A673 (cell line): ENCODE data around the gene PRKAG2. TPM values are rescaled to one million over a fixed set of nuclear protein-coding genes. Genes with fewer than 3 reads are reported as not detected.

ENCODE experiments used
- BruUV-seq: library from RNA; stranded (reverse); fragments of 400-500 nt; replicated peaks from 2 replicates; lab custom pipeline; 2021; lab: Mats Ljungman, UMichigan
- CTCF ChIA-PET: fragments of 300-600 bp; sonication (Branson Sonifier 250); formaldehyde crosslinking; loops from one replicate; lab custom pipeline; 2022; ENCODE audit warnings: antibody characterized with exemption; lab: Charles Lee
- POLR2A ChIA-PET: fragments of 300-600 bp; sonication (Branson Sonifier 250); formaldehyde crosslinking; loops from one replicate; lab custom pipeline; 2022; ENCODE audit warnings: antibody characterized with exemption; ENCODE audit not compliant: low non-redundant PET; lab: Charles Lee
- DNase-seq: peaks from one replicate; pipeline ENCODE4 v3.0.0-alpha.2; 2015; ENCODE audit warnings: low spot score
- H3K27ac ChIP-seq: fragments of 200-600 bp; sonication (generic); 2 replicates; pipeline ENCODE4 v1.5.1; 2016; ENCODE audit warnings: mixed run types, low read depth, mild to moderate bottlenecking, mixed read lengths, antibody characterized with exemption, low read length; ENCODE audit not compliant: poor library complexity, severe bottlenecking
- H3K27me3 ChIP-seq: fragments of 200-600 bp; sonication (generic); replicated peaks from 2 replicates; pipeline ENCODE4 v1.6.1; 2017; ENCODE audit warnings: mixed run types, low read depth, mild to moderate bottlenecking, mixed read lengths, antibody characterized with exemption, low read length; ENCODE audit not compliant: insufficient read depth, poor library complexity
- H3K36me3 ChIP-seq: fragments of 200-600 bp; sonication (generic); 2 replicates; pipeline ENCODE4 v1.6.1; 2016; ENCODE audit warnings: mixed run types, mild to moderate bottlenecking, mixed read lengths, antibody characterized with exemption, low read length; ENCODE audit not compliant: insufficient read depth, poor library complexity, severe bottlenecking
- H3K4me1 ChIP-seq: fragments of 200-600 bp; sonication (generic); 2 replicates; pipeline ENCODE4 v1.6.1; 2017; ENCODE audit warnings: mixed run types, mild to moderate bottlenecking, mixed read lengths, antibody characterized with exemption, low read length; ENCODE audit not compliant: insufficient read depth, poor library complexity, severe bottlenecking
- H3K4me3 ChIP-seq: fragments of 200-600 bp; sonication (generic); 2 replicates; pipeline ENCODE4 v1.5.1; 2016; ENCODE audit warnings: low read depth, mixed run types, mild to moderate bottlenecking, mixed read lengths, low read length; ENCODE audit not compliant: poor library complexity, severe bottlenecking
- H3K9me3 ChIP-seq: fragments of 200-600 bp; sonication (generic); 2 replicates; pipeline ENCODE4 v1.6.1; 2016; ENCODE audit warnings: mixed run types, low read depth, mild to moderate bottlenecking, mixed read lengths, antibody characterized with exemption, low read length; ENCODE audit not compliant: poor library complexity, severe bottlenecking
- EZH2 ChIP-seq: fragments of 200-600 bp; sonication (generic); IDR thresholded peaks from 2 replicates; pipeline ENCODE4 v1.6.1; 2017; ENCODE audit warnings: borderline replicate concordance, low read depth, mild to moderate bottlenecking, mixed read lengths, antibody characterized with exemption, low read length; ENCODE audit not compliant: poor library complexity, severe bottlenecking
- intact Hi-C: fragments of 100-400 bp; cut with micrococcal nuclease; formaldehyde crosslinking; loops from one replicate; pipeline ENCODE4 v1.10.0; 2022; ENCODE audit not compliant: unreplicated experiment
- total RNA-seq: library from RNA; stranded (reverse); gene quantifications from 2 replicates; pipeline ENCODE4 v1.2.3, GENCODE V29; 2021
- TF ChIP-seq, protein P1 (sequence below): fragments of 300-800, 200-600 bp; sonication (generic); conservative IDR thresholded peaks from 2 replicates; pipeline ENCODE4 v1.5.1; 2017; ENCODE audit warnings: low read depth, mild to moderate bottlenecking, antibody characterized with exemption, low read length, moderate library complexity, mixed read lengths

The PRKAG2 gene
- total RNA-seq, 1 experiment from 2014 or later: 11.6 TPM

DNA sequence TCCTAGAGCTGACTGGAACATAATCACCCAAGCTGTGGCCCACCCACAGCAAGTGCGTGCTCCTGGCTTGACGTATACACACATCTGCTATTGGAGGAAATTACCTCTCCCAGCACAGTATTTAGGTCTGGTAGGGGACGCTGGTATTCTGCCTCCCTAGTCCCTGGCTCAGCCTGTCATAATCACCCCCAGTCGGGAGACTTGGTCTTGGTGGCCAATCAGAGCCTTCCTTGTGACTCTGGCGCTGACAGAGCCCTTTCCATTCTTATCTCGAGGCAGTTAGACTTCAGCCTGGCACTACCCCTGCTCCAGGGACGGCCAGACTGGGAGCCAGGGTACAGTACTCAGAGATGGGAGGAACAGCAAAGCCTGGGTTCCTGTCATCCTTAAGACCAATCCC lies 14.3 kb upstream of the PRKAG2 start:
- ChIA-PET CTCF (no interaction called here), POLR2A (no interaction called here)
- Histone ChIP-seq H3K27ac (no peak overlapping the region), H3K4me3 (no peak overlapping the region), H3K4me1 (no peaks in the 10 kb centered on the region), H3K36me3 (no peaks in the 10 kb centered on the region), H3K9me3 (no peaks in the 10 kb centered on the region), H3K27me3 (no peaks in the 10 kb centered on the region)
- no TSS peak for BruUV-seq
- no peak for DNase-seq
- intact Hi-C loops: no loop called here
- TF ChIP-seq, protein P1, sequence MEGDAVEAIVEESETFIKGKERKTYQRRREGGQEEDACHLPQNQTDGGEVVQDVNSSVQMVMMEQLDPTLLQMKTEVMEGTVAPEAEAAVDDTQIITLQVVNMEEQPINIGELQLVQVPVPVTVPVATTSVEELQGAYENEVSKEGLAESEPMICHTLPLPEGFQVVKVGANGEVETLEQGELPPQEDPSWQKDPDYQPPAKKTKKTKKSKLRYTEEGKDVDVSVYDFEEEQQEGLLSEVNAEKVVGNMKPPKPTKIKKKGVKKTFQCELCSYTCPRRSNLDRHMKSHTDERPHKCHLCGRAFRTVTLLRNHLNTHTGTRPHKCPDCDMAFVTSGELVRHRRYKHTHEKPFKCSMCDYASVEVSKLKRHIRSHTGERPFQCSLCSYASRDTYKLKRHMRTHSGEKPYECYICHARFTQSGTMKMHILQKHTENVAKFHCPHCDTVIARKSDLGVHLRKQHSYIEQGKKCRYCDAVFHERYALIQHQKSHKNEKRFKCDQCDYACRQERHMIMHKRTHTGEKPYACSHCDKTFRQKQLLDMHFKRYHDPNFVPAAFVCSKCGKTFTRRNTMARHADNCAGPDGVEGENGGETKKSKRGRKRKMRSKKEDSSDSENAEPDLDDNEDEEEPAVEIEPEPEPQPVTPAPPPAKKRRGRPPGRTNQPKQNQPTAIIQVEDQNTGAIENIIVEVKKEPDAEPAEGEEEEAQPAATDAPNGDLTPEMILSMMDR: no peak
- TF ChIP-seq EZH2: no peak

DNA sequence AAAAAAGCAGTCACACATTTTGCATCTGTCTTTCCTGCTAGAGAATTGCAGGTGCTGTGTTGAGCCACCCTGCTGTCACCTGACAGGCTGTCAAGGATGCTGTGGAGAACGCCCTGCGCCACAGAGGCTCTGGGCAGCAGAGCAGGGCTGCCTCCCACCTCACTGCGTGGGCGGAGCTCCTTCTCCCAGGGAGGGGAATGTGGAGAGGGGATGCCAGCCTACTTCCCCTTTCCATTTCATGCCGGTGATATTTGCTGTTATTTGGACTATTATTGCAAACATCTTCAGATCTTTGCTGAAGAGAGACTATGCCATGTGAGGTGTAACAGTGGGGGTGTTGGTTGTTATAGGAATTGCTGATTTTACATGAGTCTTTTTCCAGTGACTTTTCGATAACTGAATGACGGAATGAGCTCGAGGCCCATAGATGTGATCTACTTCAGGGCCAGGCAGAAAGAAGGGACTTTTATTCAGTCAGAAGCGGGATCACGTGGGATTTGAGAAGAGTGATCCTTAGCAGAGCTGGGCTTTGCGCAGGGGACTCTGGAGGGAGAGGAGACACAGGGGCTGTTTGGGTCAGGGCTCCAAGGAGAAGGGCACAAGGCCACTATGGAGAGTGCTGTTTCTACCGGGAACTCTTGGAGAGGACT lies 13.6 kb upstream of the PRKAG2 start:
- Histone ChIP-seq H3K27me3 (no peaks in the 10 kb centered on the region), H3K36me3 (no peaks in the 10 kb centered on the region), H3K4me3 (no peak overlapping the region), H3K4me1 (no peaks in the 10 kb centered on the region), H3K9me3 (no peaks in the 10 kb centered on the region), H3K27ac (no peak overlapping the region)
- CTCF ChIA-PET: no interaction called here
- DNase-seq: no peak
- POLR2A ChIA-PET: no interaction called here
- intact Hi-C loops: no loop called here
- no TSS peak for BruUV-seq
- TF ChIP-seq, protein P1: no peak
- no peak for TF ChIP-seq EZH2

DNA sequence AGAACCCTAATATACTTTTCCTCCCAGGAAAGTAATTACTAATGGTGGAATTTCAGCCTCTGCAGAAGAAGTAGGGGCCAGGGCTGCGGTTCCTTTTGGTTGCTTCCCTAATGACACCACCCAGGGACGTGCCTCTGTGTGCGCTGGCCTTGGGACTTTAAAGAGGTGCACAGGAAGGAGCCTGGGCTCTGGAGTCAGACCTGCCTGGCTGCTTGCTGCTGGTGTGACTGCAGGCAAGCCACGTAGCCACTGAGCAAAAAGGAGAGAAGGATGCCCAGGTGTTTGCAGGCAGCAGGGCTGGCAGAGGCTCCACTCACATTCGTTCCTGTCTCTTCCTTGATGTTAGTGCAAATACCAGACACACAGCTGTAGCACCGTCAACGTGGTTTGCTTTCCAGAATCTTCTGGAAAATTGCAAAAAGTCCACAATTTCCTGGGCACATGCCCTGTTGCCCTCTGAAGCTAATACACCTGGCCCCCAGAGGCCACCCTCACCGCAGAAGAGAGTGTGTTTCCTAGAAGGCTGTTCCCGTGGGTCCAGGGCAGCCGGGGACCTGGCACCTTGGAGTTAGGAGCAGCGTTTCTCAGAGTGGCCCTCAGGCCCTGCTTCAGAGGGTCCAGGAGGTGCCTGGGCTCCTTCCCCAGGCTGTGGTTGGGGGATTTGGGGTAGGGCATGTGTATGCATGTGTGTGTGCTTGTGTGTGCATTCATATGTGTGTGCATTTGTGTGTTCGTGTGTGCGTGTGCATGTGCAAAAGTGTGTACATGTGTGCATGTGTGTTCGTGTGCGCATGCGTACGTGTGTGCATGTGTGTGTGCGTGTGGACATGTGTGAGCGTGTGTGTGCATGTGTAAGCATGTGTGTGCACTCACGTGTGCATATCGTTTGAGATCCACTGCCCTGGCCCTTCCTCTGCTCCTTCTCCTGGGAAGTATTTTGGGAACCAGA lies 12.8 kb upstream of the PRKAG2 start:
- intact Hi-C loops: no loop called here
- CTCF ChIA-PET: no interaction called here
- Histone ChIP-seq H3K4me1 (no peaks in the 10 kb centered on the region), H3K27me3 (no peaks in the 10 kb centered on the region), H3K36me3 (no peaks in the 10 kb centered on the region), H3K9me3 (no peaks in the 10 kb centered on the region), H3K4me3 (no peak overlapping the region), H3K27ac (no peak overlapping the region)
- POLR2A ChIA-PET: no interaction called here
- no peak for DNase-seq
- TF ChIP-seq EZH2: no peak
- TF ChIP-seq, protein P1: no peak
- BruUV-seq: no TSS peak
